Measurements from ENCODE around the gene PCCA.
"Not testable (repeated sequence)": the region's sequence is repeated elsewhere in the genome, so short reads cannot be mapped to it uniquely, and the experiment has no call there.

The PCCA gene

DNA sequence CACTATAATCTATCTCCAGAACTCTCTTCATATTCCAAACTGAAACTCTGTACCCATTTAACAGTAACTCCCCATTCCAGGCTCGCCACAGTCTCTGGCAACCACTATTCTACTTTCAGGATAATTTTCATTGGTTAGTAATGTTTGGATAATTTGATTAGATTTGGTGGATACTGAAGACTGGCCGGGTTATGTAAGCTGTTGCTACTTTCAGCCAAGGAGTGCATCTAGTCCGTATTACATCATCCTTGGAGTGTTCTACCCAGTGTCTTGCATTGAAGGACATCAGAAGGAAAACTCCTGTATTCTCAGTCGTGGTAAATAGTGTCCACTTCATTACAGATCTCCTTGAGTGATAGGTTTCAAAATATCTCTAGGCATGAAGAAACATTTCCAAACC lies 60.5 kb downstream of the PCCA start:
- Mint-ChIP-seq H3K9me3 (peaks cover 10% of the 10 kb centered on the region), H3K4me3 (no peak overlapping the region), H3K27ac (peak overlapping the region; percentile 65), H3K27me3 (ENCODE audit: low read depth, poor library complexity) (no peaks in the 10 kb centered on the region), H3K36me3 (ENCODE audit: low read depth) (peaks cover 74% of the 10 kb centered on the region), H3K4me1 (no peaks in the 10 kb centered on the region)
- DNase-seq = no peak
- TF ChIP-seq, protein P1, sequence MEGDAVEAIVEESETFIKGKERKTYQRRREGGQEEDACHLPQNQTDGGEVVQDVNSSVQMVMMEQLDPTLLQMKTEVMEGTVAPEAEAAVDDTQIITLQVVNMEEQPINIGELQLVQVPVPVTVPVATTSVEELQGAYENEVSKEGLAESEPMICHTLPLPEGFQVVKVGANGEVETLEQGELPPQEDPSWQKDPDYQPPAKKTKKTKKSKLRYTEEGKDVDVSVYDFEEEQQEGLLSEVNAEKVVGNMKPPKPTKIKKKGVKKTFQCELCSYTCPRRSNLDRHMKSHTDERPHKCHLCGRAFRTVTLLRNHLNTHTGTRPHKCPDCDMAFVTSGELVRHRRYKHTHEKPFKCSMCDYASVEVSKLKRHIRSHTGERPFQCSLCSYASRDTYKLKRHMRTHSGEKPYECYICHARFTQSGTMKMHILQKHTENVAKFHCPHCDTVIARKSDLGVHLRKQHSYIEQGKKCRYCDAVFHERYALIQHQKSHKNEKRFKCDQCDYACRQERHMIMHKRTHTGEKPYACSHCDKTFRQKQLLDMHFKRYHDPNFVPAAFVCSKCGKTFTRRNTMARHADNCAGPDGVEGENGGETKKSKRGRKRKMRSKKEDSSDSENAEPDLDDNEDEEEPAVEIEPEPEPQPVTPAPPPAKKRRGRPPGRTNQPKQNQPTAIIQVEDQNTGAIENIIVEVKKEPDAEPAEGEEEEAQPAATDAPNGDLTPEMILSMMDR (IDR thresholded peaks at IDR 0.05) = no peak

DNA sequence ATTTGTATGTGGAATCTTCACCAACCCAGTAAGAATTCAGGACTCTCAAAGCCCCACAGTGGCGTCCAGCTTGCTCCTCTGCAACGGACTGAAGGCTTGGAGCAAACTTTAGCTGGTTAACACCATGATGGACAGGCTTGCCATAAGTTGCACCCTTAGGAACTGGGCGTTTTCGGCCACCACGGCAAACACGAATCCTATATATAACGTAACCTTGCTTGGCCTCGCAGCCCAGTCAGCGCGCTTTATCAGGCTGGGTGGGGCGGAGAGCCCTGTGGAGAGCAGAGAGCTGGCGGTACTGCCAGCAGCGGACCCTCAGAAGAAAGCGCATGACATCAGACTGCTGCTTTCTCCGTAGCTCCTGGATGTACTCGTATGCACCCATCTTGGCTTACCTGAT lies 61.8 kb downstream of the PCCA start:
- peaks cover 70% of the 10 kb centered on the region for H3K36me3 Mint-ChIP-seq (ENCODE audit: low read depth)
- not testable (repeated sequence) for H3K9me3 Mint-ChIP-seq; H3K4me3 Mint-ChIP-seq; H3K27me3 Mint-ChIP-seq (ENCODE audit: low read depth, poor library complexity); H3K4me1 Mint-ChIP-seq; H3K27ac Mint-ChIP-seq; DNase-seq

DNA sequence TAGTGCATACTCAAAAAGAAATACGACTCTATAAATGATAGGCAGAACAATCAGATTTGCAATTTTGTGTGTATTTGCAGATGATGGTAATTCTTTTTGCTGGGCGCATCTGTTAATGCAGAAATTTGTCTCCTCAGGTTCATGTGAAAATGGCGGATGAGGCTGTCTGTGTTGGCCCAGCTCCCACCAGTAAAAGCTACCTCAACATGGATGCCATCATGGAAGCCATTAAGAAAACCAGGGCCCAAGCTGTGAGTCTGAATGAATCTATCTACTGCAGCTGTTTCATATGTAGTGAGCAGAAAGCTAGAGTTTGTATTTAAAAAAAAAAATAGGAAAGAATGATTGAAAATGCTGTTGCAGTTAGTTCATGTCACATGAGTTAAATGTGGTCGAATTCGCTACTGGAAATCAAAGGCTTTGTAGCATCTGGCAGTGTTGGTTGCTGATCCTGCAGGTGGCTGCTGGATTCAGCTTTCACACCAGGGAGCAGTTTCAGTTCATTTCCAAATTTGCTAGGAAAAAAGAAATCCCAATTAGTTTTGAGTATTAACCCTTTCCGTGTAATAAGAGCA lies 66.0 kb downstream of the PCCA start:
- Mint-ChIP-seq H3K27me3 (ENCODE audit: low read depth, poor library complexity) (no peaks in the 10 kb centered on the region), H3K27ac (no peak overlapping the region), H3K4me1 (peaks cover 5% of the 10 kb centered on the region), H3K4me3 (no peak overlapping the region), H3K9me3 (no peaks in the 10 kb centered on the region), H3K36me3 (ENCODE audit: low read depth) (peaks cover 56% of the 10 kb centered on the region)
- TF ChIP-seq, protein P1 (IDR thresholded peaks at IDR 0.05) = no peak
- DNase-seq = no peak

DNA sequence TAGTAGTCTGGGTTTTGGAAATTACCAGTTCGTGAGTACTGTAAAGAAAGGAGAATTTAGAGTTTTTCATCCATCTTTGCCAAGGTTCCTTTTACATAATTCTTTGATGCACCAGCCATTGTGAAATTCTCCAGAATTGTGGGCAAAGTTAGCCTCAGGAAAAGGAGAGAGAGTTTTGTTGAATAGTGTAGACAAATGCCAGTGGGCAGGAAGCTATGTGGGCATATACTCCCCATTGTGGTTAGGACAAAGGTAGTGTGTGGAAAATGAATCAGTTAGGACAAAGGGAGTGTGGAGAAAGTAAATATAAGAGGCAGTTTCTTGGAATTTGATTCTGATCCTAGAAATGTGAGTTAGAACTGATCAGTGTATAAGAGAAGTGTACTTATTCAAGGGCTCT lies 67.9 kb downstream of the PCCA start:
- peaks cover 43% of the 10 kb centered on the region for H3K36me3 Mint-ChIP-seq (ENCODE audit: low read depth)
- TF ChIP-seq, protein P1 (IDR thresholded peaks at IDR 0.05) = no peak
- no peaks in the 10 kb centered on the region for H3K9me3 Mint-ChIP-seq
- no peak overlapping the region for H3K4me3 Mint-ChIP-seq
- no peaks in the 10 kb centered on the region for H3K27me3 Mint-ChIP-seq (ENCODE audit: low read depth, poor library complexity)
- H3K27ac Mint-ChIP-seq = peak overlapping the region; percentile 8
- no peak for DNase-seq
- H3K4me1 Mint-ChIP-seq = peaks cover 6% of the 10 kb centered on the region

DNA sequence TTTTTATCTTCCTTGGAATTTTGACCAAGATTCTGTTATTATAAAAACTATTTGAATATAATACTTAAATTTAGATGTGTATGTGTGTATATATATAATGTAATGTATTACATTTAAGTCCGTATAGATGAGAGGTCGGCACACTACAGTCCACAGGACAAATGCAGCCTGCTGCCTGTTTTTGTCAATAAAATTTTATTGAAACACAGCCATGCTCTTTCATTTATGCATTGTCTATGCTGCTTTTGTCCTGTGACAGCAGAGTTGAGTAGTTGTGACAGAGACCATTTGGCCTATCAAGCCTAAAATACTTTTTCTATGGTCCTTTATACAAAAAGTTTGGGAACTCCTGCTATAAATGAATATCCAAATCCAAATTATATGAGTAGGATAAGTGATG lies 69.7 kb downstream of the PCCA start:
- H3K36me3 Mint-ChIP-seq (ENCODE audit: low read depth) = peaks cover 34% of the 10 kb centered on the region
- no peak for DNase-seq
- no peak overlapping the region for H3K27ac Mint-ChIP-seq
- peaks cover 6% of the 10 kb centered on the region for H3K4me1 Mint-ChIP-seq
- no peaks in the 10 kb centered on the region for H3K27me3 Mint-ChIP-seq (ENCODE audit: low read depth, poor library complexity)
- no peak overlapping the region for H3K4me3 Mint-ChIP-seq
- no peaks in the 10 kb centered on the region for H3K9me3 Mint-ChIP-seq
- TF ChIP-seq, protein P1 (IDR thresholded peaks at IDR 0.05) = no peak

DNA sequence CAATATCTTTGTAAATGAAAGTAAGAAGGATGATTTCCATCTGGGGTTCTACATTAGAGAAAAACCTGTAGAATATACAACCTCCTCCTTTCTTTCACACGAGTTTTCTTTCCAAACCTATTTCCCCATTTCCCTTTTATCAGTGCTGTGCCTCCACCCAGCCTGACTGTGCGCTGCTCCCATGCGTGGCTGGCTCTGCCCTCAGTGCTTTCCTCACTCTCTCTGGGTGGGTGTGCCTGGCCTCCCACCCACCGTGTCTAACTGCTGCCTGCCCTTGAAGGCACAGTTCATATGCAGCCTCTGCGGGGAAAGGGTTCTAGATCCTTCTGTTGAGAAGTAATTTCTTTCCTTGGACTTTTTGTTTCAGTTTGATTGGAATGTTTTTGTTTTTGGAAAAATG lies 70.7 kb downstream of the PCCA start:
- Mint-ChIP-seq H3K9me3 (peaks cover under 1% of the 10 kb centered on the region), H3K36me3 (ENCODE audit: low read depth) (peaks cover 40% of the 10 kb centered on the region), H3K4me1 (peaks cover 6% of the 10 kb centered on the region), H3K27me3 (ENCODE audit: low read depth, poor library complexity) (no peaks in the 10 kb centered on the region), H3K4me3 (no peak overlapping the region), H3K27ac (peak overlapping the region; percentile 93)
- TF ChIP-seq, protein P1 (IDR thresholded peaks at IDR 0.05) = no peak
- DNase-seq = no peak
